HG03064 (cell line): ENCODE data around the gene MFSD6.
"Not testable (repeated sequence)": the region's sequence is repeated elsewhere in the genome, so short reads cannot be mapped to it uniquely, and the experiment has no call there.

Experiments
- ATAC-seq: cut with Tn5 transposase; IDR thresholded peaks from one replicate; pipeline ENCODE4 v1.9.1; 2021; ENCODE audit warnings: low read depth; ENCODE audit not compliant: unreplicated experiment

MFSD6 gene

DNA sequence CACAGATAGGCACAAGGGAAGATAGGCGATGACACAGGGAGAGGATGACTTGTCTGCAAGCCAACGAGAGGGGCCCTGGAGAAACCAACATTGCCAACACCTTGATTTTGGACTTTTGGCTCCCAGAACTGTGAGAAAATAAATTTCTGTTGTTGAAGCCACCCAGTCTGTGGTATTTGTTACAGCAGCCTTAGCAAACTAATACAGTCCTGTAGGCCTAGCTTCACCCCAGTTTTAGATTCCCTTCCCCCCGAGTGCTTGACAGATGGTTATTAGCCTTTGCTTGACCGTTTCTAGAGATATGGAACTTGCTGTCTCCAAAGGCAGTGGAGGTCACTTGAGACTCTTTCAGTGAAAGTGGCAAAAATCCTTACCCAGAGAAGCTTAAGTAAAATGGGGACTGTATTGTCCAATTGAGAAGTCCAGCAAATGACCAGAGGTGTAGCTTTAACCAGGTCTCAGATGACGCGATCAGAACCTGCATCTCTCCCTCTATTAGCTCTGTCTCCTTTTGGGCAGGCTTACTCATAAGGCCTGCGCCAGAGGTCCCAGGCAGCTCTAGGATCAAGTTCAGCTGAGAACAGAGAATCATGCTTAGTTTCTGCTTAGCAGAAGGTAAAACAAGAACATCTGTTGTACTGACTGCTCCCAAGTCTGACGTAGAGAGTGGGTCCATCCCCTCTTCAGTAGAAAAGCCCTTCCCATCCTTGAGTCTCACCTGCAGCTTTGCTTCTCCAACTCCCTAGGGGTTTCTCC is 50.4 kb downstream of the MFSD6 start:
- ATAC-seq = no peak

DNA sequence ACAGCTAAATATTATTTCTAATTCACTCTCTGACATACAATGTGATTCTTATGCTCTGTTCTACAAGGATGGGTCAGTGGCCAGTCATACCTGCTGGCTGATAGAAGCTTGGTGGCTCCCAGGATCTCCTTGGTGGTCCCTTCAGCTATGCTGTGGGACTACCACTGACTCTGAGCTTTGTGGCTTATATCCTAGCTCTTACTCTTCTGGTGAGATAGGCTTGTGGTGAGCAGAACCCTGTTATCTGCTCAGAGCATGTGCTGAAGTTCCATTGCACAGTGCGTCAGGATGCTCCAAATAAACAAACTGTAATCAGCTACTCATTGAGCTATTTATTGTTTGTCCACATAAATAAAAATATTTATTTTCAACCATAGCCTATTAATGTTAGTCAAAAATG is 51.7 kb downstream of the MFSD6 start:
- ATAC-seq = no peak

DNA sequence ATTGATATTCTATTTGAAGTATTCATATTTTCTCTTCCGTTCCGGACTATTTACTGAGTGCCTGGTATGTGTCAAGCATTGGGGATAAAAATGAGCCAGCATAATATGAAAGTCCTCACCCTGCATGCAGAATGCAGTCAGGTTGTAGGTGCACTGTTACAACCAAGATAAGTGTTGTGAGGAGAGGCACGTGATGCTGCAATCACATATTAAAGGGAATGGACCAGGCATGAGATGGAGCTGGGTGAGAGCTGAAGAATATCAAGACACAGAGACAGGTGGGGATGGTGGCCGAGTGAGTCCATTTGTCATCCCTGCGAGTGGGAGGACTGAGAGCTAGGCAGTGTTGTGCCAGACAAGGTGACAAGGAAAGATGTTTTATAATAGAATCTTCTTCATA is 52.3 kb downstream of the MFSD6 start:
- no peak for ATAC-seq

DNA sequence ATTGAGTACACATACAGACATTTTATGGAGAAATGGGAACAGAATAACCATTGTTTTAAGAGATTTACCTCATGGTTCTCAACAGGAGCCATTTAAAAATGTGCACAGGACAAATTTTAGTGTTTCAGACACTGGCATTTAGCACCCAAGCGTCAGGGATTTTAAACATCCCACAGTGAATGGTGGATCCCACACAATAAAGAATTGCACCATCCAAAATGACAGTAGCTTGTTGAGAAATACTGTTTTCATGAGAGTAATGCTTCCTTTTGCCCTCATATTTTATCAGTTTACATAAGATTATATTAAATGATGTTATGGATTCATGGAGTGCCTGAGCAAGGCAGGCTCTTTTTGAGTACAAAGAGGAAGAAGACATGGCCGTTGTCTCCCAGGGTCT is 54.0 kb downstream of the MFSD6 start:
- no peak for ATAC-seq

DNA sequence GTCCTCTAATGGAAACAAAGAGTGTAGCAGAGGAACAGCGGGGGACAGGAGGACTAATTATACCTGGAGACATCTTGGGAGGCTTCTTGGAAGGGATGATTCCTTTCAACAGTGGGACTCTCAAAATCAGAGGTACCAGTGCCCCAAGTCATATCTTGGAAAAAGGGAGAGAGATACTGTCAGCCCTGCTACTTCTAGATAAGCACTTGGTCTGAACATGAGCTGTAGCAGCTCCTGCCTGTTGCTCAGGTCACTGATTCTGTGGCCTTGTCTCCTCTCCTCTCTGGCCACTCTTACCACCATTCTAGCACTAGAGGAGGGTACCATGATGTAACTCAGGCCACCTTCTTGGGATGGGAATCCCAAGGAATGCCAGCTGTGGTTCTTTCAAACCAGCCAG is 54.5 kb downstream of the MFSD6 start:
- ATAC-seq = no peak

DNA sequence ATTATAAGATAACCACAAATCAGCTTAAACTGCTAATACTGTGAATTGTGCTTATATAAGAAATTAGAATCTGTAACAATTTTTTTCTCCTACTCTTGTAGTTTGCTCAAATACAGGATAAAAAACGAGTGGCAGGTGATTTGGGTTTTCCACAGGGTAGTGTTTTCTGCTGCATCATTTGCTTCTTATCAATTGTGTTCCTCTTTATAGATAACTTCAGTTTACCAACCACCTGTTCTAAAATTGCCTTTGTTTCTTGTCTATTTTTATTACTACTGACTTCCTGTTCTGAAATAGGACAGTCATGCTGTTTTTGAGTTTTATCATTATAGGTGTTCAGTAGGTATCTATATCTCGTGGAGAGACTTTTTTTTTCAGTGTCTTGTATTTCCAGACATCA is 56.9 kb downstream of the MFSD6 start:
- ATAC-seq = peak; percentile 52

DNA sequence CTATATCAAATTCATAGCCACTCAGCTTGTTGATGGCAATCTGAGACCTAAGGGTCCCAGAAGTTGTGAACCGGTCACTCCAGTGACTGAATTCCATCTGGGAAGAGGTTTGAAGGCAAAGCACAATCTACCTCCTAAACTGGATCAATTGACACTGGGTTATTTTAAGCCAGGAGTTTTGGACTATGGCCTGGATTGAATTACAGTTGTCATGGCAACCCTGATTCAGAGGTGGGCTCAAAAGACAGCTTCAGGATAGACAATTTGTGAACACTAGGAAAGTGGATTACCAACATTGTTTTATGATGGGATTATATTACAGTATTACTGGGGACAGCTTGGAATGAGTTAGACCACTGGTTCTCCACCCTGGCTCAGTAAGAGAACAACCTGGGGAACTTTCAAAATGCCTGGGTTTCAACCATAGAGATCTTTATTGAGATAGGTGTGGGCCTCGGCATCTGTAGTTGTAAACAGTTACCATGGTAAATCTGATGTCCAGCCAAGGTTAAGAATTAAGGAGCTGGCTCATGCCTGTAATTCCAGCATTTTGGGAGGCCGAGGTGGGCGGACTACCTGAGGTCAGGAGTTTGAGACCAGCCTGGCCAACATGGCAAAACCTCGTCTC is 58.8 kb downstream of the MFSD6 start:
- no peak for ATAC-seq

DNA sequence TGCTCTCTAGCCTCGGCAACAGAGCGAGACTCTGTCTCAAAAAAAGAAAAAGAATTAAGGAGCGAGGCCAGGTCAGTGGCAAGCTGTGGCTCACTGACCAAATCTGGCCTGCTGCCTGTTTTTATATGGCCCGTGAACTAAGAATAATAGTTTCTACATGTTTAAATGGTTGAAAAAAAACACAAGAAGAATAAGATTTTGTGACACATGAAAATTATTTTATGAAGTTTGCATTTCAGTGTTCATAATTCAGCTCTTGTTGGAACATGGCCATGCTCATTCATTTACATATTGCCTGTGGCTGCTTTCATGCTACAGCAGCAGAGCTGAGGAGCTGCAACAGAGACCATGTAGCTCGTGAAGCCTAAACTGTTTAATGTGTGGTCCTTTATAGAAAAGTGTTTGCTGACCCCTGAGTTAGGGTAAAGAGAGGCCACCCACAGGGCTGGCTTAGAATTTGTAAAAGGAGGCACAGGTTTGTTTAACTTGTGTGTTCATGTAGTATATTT is 59.5 kb downstream of the MFSD6 start:
- ATAC-seq = no peak

DNA sequence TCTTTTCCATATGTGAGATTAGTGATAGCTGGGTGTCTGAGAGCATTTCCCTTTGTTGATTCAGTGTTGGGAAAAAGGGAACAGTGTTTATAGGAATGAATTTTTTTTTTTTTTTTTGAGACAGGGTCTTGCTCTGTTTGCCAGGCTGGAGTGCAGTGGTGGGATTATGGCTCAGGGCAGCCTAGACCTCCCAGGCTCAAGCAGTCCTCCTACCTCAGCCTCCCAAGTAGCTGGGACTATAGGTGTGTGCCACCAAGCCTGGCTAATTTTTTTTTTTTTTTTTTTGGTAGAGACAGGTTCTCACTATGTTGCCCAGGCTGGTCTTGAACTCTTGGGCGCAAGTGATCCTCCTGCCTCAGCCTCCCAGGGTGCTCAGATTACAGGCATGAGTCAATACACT is 60.2 kb downstream of the MFSD6 start:
- ATAC-seq = not testable (repeated sequence)

DNA sequence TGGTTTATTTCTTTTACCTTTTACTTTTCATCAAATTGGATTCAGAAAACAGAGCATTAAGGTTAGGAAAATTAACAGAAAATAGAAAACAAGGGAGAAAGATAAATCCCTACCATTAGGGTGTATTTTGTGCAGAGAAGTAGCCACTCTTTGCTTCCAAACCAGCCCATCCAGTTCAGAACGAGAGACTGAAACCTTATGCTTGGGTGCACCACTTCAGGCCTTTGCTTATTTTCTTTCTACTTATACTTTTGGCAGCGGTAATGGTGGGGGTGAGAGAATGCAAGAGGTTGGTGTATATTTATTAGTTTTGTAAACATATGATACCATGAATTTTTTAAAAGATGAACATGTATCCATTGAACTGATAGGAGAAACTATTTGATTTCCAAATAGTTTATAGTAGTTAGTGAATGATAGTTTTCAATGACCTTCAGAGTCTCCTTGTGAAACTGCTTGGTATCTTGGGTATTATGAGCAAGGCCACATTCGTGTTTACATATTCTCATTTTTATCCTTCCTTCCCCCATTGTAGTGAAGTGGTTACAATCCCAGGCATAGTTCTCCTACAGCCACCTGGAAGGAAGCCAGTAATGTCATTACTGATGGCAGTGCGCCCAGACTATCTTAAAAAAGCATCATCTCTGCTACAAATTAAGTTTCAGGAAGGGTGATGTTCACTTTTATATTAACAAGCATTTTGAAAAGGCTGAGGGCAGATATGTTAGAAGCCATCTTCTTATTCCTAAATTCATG is 60.8 kb downstream of the MFSD6 start:
- peak; percentile 58 for ATAC-seq

DNA sequence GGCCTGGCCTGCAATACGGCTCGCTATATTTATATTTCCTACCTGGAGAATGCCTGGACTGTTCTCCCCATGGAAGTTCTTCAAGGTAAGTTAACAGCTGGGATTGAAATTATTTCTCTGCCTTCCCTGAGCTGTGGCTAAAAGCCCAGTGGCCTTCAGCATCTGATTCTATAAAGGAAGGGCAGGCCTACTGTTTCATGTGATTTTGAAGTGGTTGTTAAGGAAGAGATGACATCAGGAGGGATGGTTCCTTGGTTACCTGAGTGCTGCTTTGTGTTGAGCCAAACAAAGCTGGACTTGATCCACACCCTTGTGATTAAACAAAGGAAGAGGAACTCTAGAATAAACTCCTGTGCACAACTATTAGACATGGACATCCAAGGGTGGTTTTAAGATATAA is 61.6 kb downstream of the MFSD6 start:
- ATAC-seq = no peak

DNA sequence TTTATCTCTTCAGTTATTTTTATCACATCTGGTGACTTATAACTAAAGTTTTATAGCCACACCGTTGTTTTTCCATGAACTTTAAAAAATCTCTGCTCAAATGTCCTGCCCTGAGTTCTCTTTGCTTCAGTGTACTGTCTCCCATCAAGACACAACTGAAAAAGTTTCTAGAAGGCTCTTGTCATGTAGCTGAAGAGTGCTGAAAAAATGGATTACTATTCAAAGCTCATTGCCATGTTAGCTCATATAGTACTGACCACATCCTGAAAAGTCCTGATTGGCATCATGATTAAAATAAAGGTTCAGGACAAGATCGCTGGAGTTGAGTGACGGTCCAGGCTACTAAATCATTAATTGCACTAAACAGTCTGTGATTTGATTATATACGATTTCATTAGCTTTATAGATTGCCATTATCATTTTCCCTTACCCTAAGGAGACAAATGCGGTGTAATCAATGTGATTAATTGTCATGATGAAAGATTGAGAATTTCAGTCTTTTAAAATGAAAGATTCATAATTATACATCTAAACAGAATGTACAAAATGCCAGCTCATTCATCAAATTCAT is 62.2 kb downstream of the MFSD6 start:
- ATAC-seq = no peak

DNA sequence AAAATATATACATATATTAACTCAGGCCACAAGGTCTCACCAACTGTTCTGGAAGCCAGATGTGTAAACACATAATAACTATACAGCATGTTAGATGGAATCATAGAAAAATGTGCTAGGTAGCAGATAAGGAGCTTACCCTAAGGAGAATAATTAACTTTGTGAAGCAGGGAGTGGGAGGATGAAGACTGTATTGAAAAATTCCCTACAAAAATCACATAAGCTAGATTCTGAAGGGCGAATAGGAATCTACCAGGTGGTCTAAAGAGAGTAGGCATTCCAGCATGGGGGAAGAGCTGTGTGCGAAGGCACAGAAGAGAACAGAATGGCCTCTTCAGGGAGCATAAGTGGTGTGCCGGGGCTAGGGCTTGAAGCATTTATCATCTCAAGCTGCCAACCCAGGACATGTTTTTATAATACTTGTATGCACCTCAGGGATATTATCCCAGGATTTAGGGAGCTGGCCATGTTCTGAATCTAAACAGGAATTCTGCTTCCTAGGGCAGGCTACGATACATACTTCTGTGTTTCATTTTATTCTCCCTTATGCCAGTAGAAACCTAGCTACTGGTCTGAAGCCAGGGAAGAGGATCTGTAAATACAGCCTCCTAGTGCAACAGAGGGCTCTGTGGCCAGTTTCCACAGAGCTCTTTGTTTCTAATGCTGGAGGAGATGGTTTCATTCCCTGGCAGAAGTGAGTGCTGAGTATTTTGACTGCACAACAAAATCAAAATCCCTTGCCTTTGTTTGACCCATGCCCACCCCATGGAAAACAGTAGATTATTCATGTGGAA is 69.7 kb downstream of the MFSD6 start:
- ATAC-seq = no peak

DNA sequence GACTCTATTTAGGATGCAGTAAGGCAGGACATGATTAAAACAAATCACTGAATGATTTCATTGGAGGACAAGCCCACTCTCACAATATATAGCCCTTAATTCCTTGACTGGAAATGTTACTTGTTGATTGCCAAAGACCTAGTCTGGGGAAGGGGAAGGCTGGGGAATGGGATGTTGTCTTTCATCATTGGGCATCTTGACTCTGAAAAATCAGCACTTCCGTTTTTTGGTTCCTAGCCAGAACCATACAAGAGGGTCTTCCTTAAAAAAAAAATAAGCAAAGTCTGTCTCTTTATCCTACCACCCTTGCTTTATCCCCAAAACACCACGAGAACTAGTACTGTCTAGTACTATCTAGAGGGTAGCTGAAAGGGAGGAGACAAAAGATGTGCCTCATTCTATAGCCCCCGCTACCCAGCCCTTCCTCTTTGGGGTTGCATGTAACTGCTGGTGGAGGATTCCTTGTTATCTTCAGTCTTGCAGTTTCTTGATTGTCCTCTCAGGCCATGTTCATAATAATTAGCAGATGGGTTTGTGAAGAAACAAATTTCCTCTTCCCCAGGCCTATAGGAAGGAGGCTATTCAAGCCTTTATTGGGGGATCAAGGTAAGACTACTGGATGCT is 70.5 kb downstream of the MFSD6 start:
- no peak for ATAC-seq

DNA sequence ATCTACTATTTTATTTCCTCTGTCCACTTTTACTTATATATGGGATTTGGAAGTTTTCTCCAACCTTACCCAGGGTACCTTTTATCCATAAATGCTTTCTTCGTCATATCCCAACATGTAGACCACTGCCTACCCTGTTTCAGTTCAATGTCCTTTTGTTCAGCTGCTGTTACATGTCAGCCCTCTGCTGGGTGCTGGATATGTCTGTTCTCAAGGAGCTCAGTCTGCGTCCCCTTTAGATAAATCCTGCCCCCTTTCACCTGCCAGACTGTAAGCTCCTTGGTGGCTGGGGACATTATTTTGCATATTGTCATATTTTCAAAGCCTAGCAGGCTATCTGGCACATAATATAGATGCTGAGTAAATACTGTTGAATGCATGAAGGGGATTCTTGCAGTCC is 73.2 kb downstream of the MFSD6 start:
- ATAC-seq = no peak

DNA sequence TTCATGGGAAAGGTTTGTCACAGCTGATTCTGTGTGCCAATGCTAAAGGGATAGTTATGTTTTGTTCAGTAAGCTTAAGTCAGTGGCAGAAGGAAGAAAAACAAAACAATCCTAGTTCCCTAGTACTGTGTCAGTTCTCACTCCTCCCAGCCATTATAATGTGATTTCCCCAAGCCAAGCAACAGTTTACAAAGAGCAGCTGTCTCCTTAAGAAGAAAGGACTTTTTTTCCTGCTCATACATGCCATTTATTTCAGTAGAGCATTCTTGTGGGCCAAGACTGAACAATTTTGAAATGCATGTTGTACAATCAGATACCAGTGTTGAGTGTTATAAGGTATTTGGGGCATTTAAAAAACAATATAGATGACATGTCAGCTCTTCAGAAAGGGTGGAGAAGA is 74.3 kb downstream of the MFSD6 start:
- no peak for ATAC-seq

DNA sequence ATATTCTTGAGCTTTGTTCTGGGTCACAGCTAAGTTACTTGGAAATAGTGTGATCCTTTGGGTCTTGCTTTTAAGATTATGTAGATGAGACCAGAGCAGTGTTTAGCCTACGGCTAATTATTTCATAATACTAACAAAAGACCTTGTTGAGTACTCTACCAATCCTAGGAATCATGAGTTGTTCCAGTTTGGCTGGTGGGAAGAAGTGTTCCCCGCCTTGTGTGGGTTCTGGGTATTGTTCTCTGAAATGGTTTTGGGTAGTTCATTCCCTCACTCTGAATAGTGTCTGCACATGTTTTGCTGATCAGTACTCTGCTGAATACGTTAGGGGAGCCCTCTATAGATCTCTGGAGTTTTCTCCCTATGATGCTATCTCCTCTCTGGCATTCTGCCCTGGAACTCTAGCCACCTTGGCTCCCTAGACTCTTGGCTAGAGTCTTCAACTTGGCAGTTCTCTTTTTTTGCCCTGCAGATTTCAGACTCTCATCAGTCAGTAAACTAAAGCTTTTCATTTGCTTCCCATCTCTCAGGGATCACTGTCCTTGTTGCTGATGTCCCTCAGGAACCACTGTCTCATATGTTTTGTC is 78.0 kb downstream of the MFSD6 start:
- ATAC-seq = no peak

DNA sequence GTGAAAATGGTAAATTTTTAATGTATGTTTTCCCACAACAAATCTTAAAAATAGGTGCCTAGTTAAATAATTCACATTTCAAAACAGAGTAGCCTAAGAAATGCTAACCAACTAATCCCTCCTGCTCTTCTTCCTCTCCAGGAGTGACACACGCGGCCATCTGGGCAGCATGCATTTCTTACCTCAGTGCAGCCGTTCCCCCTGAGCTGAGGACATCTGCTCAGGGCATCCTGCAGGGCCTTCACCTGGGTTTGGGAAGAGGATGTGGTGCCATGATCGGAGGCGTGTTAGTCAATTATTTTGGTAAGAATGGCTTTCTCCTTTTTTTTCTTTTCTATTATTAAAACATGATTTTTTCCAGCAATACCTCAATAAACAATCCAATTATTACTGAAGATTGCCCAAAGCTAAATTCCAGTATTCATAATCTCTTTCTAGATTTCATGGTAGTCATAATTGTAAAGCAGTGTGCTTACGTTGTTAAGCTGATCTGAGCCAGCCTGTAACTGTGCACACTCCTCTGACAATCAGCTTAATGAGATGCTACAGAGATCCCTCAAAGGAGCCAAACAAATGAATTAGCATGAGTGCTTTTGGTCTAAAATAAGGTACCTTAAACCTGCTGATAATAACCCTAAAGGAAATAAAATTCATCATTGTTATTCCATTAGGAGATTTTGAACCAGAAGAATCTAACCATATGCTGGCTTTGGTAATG is 80.5 kb downstream of the MFSD6 start:
- no peak for ATAC-seq

DNA sequence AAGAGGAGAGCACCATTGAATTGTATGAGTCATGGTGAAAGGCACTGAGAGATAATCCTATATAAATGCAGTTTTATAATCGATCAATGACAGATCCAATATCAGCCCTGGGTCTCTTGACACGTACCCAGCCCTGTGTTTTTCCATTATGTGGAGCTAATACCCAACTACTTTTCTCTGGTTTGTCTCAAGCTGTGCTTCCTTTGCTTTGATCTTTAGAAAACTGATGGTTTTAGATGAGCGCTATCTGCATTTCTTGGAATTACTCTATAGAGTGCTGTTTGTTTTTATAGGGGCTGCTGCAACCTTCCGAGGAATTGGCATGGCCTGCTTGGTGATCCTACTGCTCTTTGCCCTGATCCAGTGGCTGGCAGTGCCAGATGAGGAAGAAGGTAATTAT is 81.3 kb downstream of the MFSD6 start:
- ATAC-seq = no peak
